Smooth muscle cell (in vitro differentiated cells): ENCODE data around the gene MKNK2. TPM values are rescaled to one million over a fixed set of nuclear protein-coding genes. Genes with fewer than 3 reads are reported as not detected.

Experiments
- DNase-seq: peaks from one replicate; lab custom pipeline; 2025; ENCODE audit not compliant: unreplicated experiment; lab: John Stamatoyannopoulos, UW
- H2AFZ ChIP-seq: fragments of 200-600 bp; sonication (generic); 2 replicates; pipeline ENCODE4 v1.6.0; 2016; ENCODE audit warnings: antibody characterized with exemption, low read depth, mild to moderate bottlenecking
- H3F3A ChIP-seq: fragments of 200-600 bp; sonication (generic); 2 replicates; pipeline ENCODE4 v1.6.0; 2017; ENCODE audit warnings: antibody characterized with exemption, low read depth
- H3K27ac ChIP-seq: fragments of 200-600 bp; sonication (generic); 2 replicates; pipeline ENCODE4 v1.5.1; 2016; ENCODE audit warnings: low read depth, mild to moderate bottlenecking
- H3K27me3 ChIP-seq: fragments of 200-600 bp; sonication (generic); 2 replicates; pipeline ENCODE4 v1.6.1; 2016; ENCODE audit warnings: low read depth, mild to moderate bottlenecking
- H3K36me3 ChIP-seq: fragments of 200-600 bp; sonication (generic); 2 replicates; pipeline ENCODE4 v1.5.1; 2016; ENCODE audit warnings: low read depth
- H3K4me1 ChIP-seq: fragments of 200-600 bp; sonication (generic); 2 replicates; pipeline ENCODE4 v1.5.1; 2016; ENCODE audit warnings: low read depth
- H3K4me2 ChIP-seq: fragments of 200-600 bp; sonication (generic); 2 replicates; pipeline ENCODE4 v1.6.0; 2016; ENCODE audit warnings: mild to moderate bottlenecking
- H3K4me3 ChIP-seq: fragments of 200-600 bp; sonication (generic); 2 replicates; pipeline ENCODE4 v1.5.1; 2016; ENCODE audit warnings: mild to moderate bottlenecking
- H3K79me2 ChIP-seq: fragments of 200-600 bp; sonication (generic); 2 replicates; pipeline ENCODE4 v1.6.0; 2016; ENCODE audit warnings: low read depth, mild to moderate bottlenecking
- H3K9ac ChIP-seq: fragments of 200-600 bp; sonication (generic); 2 replicates; pipeline ENCODE4 v1.6.0; 2016; ENCODE audit warnings: low read depth
- H3K9me3 ChIP-seq: fragments of 200-600 bp; sonication (generic); replicated peaks from 2 replicates; pipeline ENCODE4 v1.5.1; 2016; ENCODE audit warnings: low read depth
- H4K20me1 ChIP-seq: fragments of 200-600 bp; sonication (generic); 2 replicates; pipeline ENCODE4 v1.6.0; 2016; ENCODE audit warnings: low read depth
- CTCF ChIP-seq: fragments of 200-600 bp; sonication (generic); IDR thresholded peaks from 2 replicates; pipeline ENCODE4 v1.5.1; 2017; ENCODE audit warnings: borderline replicate concordance, mild to moderate bottlenecking, antibody characterized with exemption; ENCODE audit not compliant: insufficient read depth, poor library complexity, severe bottlenecking
- WGBS: methylation state at CpG from one replicate; pipeline ENCODE4 v1.1.7; 2016; ENCODE audit warnings: low lambda C conversion rate; 5-methylcytosine and 5-hydroxymethylcytosine counted together
- polyA plus RNA-seq: library from polyadenylated mRNA; unstranded; fragments of >200 nt; fragmentation: Nextera tagmentation; extraction: Ambion mirVana; gene quantifications from 2 replicates; pipeline ENCODE4 v1.2.1, GENCODE V29; 2016
- total RNA-seq: library from RNA; depleted of rRNA; stranded (reverse); fragments of >200 nt; gene quantifications from 2 replicates; pipeline ENCODE4 v1.2.3, GENCODE V29; 2014

Gene MKNK2
- total and polyA plus RNA-seq, 2 experiments from 2014 or later: 43.6 to 44.7 TPM

- Histone ChIP-seq H3K4me3 (no peak overlapping the region), H3K9me3 (no peaks in the 10 kb centered on the region), H3K27me3 (no peaks in the 10 kb centered on the region), H2AFZ (no peak overlapping the region), H3K36me3 (no peaks in the 10 kb centered on the region), H3K4me2 (no peak overlapping the region), H3K9ac (no peak overlapping the region), H3K79me2 (peaks cover 9% of the 10 kb centered on the region), H3F3A (no peaks in the 10 kb centered on the region), H3K4me1 (peaks cover 3% of the 10 kb centered on the region), H4K20me1 (peaks cover 56% of the 10 kb centered on the region), H3K27ac (no peak overlapping the region)
- WGBS: 96% methylated on average over 20 of the region's 20 CpGs
- DNase-seq: no peak
- TF ChIP-seq CTCF: no peak
These were observed 40.8 kb downstream of the MKNK2 start for GRCh38 chr19:2010135-2010668.

GRCh38 chr19:2003874-2004273, 47.2 kb downstream of the MKNK2 start:
- Histone ChIP-seq H3K36me3 (no peaks in the 10 kb centered on the region), H3K4me3 (no peak overlapping the region), H3K27me3 (no peaks in the 10 kb centered on the region), H2AFZ (no peak overlapping the region), H3K27ac (no peak overlapping the region), H3F3A (no peaks in the 10 kb centered on the region), H3K9ac (no peak overlapping the region), H3K79me2 (peaks cover 5% of the 10 kb centered on the region), H4K20me1 (peaks cover 75% of the 10 kb centered on the region), H3K9me3 (no peaks in the 10 kb centered on the region), H3K4me2 (no peak overlapping the region), H3K4me1 (no peaks in the 10 kb centered on the region)
- no peak for TF ChIP-seq CTCF
- 92% methylated on average over 4 of the region's 4 CpGs for WGBS
- DNase-seq: no peak

- Histone ChIP-seq H2AFZ (no peak overlapping the region), H3F3A (no peaks in the 10 kb centered on the region), H3K4me1 (no peaks in the 10 kb centered on the region), H3K79me2 (no peaks in the 10 kb centered on the region), H3K9ac (no peak overlapping the region), H3K27ac (no peak overlapping the region), H4K20me1 (peaks cover 45% of the 10 kb centered on the region), H3K27me3 (no peaks in the 10 kb centered on the region), H3K9me3 (no peaks in the 10 kb centered on the region), H3K36me3 (peaks cover 5% of the 10 kb centered on the region), H3K4me2 (no peak overlapping the region), H3K4me3 (no peak overlapping the region)
- no peak for TF ChIP-seq CTCF
- DNase-seq: no peak
- WGBS: 97% methylated on average over 26 of the region's 26 CpGs
These were observed 51.1 kb downstream of the MKNK2 start for GRCh38 chr19:1999856-2000515.
